ENCODE data around the gene GINS1.

GRCh38 chr20:25480797-25481196, 73.3 kb downstream of the GINS1 start:
- TF ChIP-seq POLR2A (IDR thresholded peaks at IDR 0.05) (no peak), CTCF (IDR thresholded peaks at IDR 0.05) (no peak)
